Measurements from ENCODE around the gene SH3GL2.

The SH3GL2 gene

DNA sequence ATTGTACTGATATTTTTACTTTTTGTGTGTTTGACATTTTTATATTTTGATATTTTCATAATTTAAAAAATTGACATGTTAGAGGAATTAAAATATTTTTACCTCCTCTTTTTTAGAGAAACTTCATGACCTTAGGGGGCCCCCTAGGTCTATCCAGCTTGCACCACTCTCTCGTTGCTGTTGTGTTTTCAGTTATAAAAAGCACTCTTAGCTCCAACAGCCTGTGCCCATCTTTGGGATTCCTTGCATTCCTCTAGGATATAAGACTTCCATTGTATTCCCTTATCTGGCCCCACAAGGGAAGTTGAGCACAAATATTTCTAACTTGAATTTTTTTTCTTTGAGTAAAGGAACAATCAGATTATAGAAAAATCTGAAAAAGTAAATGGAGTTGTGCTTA is 245.3 kb downstream of the SH3GL2 start:
- H3K27me3 ChIP-seq (ENCODE audit: low read depth, low read length) = no peaks in the 10 kb centered on the region
- H3K9me3 ChIP-seq (ENCODE audit: control insufficient read depth in 1 of 2, low read length in 2 of 2) = no peaks in the 10 kb centered on the region
- no peak overlapping the region for H3K4me3 ChIP-seq (ENCODE audit: low read depth in 1 of 2, low read length in 2 of 2)
- no peaks in the 10 kb centered on the region for H3K36me3 ChIP-seq (ENCODE audit: control insufficient read depth in 1 of 2, insufficient read depth in 2 of 2, low read length in 2 of 2)
- H3K27ac ChIP-seq (ENCODE audit: low read length) = no peak overlapping the region
- peaks cover 0 to 14% of the 10 kb centered on the region in 2 donors for H3K4me1 ChIP-seq (ENCODE audit: control insufficient read depth in 1 of 2, insufficient read depth in 2 of 2, low read length in 2 of 2)

DNA sequence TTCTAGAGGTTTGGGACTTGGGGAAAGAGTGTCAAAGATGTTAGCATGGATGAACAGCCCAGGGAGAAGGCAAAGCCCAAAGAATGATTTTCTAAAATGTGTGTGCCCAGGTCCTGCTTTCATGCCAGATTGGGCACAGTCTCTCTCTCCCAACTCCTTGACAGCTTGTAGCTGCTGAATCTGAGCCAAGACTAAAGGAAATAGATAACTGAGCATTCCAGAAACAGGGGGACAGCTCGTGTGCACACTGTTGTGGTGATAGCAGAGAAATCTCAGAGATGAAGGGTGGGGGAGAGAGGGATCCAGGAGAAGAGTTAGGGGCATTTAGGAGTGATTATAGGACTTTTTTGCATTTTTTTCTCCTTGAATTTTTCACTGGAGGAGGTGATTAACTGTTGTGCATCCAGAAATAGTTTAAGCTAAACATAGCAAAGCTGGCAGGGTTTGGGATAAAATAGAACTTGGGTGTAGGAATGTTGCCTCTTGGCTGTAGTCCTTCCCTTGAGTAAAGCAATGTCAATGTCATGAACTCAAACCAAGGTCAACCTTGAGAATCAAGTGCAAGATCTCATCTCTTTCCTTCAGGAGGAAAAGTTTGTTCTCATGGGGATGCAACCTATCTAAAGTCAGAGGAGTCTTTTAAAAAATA is 245.9 kb downstream of the SH3GL2 start:
- Histone ChIP-seq H3K27me3 (ENCODE audit: low read depth, low read length) (no peaks in the 10 kb centered on the region), H3K4me1 (ENCODE audit: control insufficient read depth in 1 of 2, insufficient read depth in 2 of 2, low read length in 2 of 2) (peaks cover 0 to 14% of the 10 kb centered on the region in 2 donors), H3K27ac (ENCODE audit: low read length) (no peak overlapping the region), H3K36me3 (ENCODE audit: control insufficient read depth in 1 of 2, insufficient read depth in 2 of 2, low read length in 2 of 2) (no peaks in the 10 kb centered on the region), H3K9me3 (ENCODE audit: control insufficient read depth in 1 of 2, low read length in 2 of 2) (no peaks in the 10 kb centered on the region), H3K4me3 (ENCODE audit: low read depth in 1 of 2, low read length in 2 of 2) (no peak overlapping the region)

DNA sequence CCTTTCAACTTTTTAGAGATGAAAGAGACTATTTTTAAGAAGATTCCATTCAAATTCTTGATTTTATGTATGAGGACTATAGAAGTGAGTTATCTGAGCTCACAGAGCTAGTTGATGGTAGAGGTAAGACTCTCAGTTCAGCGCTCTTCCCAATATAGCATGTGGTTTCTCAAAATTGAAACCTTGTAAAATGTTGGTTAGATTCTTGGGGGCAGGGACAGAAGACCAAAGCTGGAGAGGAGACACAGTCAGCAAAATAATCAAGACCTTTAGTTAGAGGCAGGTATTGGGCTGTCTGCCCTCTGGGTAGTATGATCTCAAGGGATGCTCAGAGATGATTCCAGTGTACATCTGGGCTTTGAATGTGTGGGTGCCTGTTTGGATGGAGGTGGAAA is 246.4 kb downstream of the SH3GL2 start:
- no peaks in the 10 kb centered on the region for H3K27me3 ChIP-seq (ENCODE audit: low read depth, low read length)
- no peaks in the 10 kb centered on the region for H3K9me3 ChIP-seq (ENCODE audit: control insufficient read depth in 1 of 2, low read length in 2 of 2)
- peaks cover 0 to 14% of the 10 kb centered on the region in 2 donors for H3K4me1 ChIP-seq (ENCODE audit: control insufficient read depth in 1 of 2, insufficient read depth in 2 of 2, low read length in 2 of 2)
- no peak overlapping the region for H3K4me3 ChIP-seq (ENCODE audit: low read depth in 1 of 2, low read length in 2 of 2)
- no peak overlapping the region for H3K27ac ChIP-seq (ENCODE audit: low read length)
- no peaks in the 10 kb centered on the region for H3K36me3 ChIP-seq (ENCODE audit: control insufficient read depth in 1 of 2, insufficient read depth in 2 of 2, low read length in 2 of 2)

DNA sequence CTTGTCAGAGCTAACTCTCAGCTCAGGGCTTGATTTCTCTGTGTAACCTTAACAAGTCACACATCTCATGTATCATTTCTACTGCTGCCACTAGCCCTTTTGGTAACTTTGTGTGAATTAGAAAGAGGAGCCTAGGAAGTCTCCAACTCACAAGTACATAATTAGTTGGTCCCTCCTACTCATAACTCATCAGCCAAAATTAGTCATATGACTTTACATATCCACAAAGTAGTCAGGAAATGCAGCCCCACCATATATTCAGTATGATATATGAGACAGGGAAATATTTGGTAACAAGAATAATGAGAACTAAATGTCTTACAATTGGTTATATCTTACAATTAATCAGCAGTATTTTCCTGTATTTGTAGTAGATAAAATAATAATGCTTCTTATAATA is 250.2 kb downstream of the SH3GL2 start:
- H3K9me3 ChIP-seq (ENCODE audit: control insufficient read depth in 1 of 2, low read length in 2 of 2) = no peaks in the 10 kb centered on the region
- no peaks in the 10 kb centered on the region for H3K36me3 ChIP-seq (ENCODE audit: control insufficient read depth in 1 of 2, insufficient read depth in 2 of 2, low read length in 2 of 2)
- no peak overlapping the region for H3K4me3 ChIP-seq (ENCODE audit: low read depth in 1 of 2, low read length in 2 of 2)
- no peaks in the 10 kb centered on the region for H3K27me3 ChIP-seq (ENCODE audit: low read depth, low read length)
- peaks cover 0 to 12% of the 10 kb centered on the region in 2 donors for H3K4me1 ChIP-seq (ENCODE audit: control insufficient read depth in 1 of 2, insufficient read depth in 2 of 2, low read length in 2 of 2)
- no peak overlapping the region for H3K27ac ChIP-seq (ENCODE audit: low read length)

DNA sequence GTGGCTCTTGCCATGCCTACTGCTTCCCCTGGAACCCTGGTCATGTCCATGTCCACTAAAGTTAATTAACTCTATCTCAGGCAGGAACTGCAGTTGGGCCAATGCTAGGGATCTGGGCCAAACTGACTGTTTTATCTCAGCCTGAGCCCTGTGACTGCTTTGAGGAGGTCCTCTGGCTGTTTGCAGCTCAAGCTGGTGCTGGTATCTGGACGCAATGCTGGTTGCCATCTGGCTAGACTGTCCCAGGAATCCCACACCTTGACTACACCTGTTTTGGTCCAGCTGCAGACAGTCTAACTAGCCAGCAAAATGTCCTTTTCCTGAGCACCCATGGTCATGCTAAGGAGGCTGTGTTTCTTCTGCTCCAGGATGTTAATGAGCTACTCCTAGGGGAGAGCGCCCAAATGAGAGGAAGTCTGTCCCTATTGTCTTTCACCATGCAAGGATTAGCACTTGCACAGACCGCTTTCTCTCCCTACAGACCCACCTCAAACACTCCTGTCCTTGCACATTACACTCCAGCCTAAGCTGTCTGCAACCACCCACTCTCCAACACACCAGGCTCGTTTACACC is 251.0 kb downstream of the SH3GL2 start:
- Histone ChIP-seq H3K4me1 (ENCODE audit: control insufficient read depth in 1 of 2, insufficient read depth in 2 of 2, low read length in 2 of 2) (peaks cover 0 to 4% of the 10 kb centered on the region in 2 donors), H3K4me3 (ENCODE audit: low read depth in 1 of 2, low read length in 2 of 2) (no peak overlapping the region), H3K27ac (ENCODE audit: low read length) (no peak overlapping the region), H3K27me3 (ENCODE audit: low read depth, low read length) (no peaks in the 10 kb centered on the region), H3K9me3 (ENCODE audit: control insufficient read depth in 1 of 2, low read length in 2 of 2) (no peaks in the 10 kb centered on the region), H3K36me3 (ENCODE audit: control insufficient read depth in 1 of 2, insufficient read depth in 2 of 2, low read length in 2 of 2) (no peaks in the 10 kb centered on the region)

DNA sequence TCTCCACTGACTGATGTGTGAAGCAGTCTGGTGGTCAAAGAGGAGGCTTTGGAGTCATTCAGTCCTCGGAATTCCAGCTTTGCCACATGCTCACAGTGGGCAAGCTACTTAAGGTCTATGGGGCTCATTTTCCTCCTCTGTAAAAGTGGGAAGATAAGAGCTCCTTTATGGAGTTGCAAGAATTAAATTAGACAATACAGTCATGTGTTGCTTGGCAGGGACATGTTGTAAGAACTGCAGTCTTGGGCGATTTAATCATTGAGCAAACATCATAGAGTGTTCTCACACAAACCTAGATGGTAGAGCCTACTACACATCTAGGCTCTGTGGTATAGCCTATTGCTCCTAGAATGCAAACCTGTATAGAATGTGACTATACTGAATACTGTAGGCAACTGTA is 253.9 kb downstream of the SH3GL2 start:
- no peaks in the 10 kb centered on the region for H3K36me3 ChIP-seq (ENCODE audit: control insufficient read depth in 1 of 2, insufficient read depth in 2 of 2, low read length in 2 of 2)
- H3K4me1 ChIP-seq (ENCODE audit: control insufficient read depth in 1 of 2, insufficient read depth in 2 of 2, low read length in 2 of 2) = no peaks in the 10 kb centered on the region
- H3K27me3 ChIP-seq (ENCODE audit: low read depth, low read length) = no peaks in the 10 kb centered on the region
- no peaks in the 10 kb centered on the region for H3K9me3 ChIP-seq (ENCODE audit: control insufficient read depth in 1 of 2, low read length in 2 of 2)
- no peak overlapping the region for H3K4me3 ChIP-seq (ENCODE audit: low read depth in 1 of 2, low read length in 2 of 2)
- H3K27ac ChIP-seq (ENCODE audit: low read length) = no peak overlapping the region

DNA sequence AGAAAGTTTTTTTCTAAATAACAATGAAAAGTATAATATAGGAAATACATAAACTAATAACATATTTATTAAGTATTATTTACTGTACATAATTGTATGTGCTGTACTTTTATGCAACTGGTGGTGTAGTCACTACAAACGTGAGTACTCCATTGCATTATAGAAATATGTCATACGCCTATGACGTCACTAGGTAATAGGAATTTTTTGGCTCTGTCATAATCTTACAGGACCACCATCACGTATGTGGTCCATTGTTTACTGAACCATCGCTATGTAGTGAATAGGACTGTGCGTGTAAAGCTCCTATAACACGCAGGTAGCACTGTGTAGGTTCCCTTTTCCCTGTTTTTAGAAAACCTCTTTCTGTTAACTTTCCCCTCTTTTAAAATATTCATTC is 255.0 kb downstream of the SH3GL2 start:
- H3K4me1 ChIP-seq (ENCODE audit: control insufficient read depth in 1 of 2, insufficient read depth in 2 of 2, low read length in 2 of 2) = no peaks in the 10 kb centered on the region
- H3K4me3 ChIP-seq (ENCODE audit: low read depth in 1 of 2, low read length in 2 of 2) = no peak overlapping the region
- no peaks in the 10 kb centered on the region for H3K9me3 ChIP-seq (ENCODE audit: control insufficient read depth in 1 of 2, low read length in 2 of 2)
- H3K27me3 ChIP-seq (ENCODE audit: low read depth, low read length) = no peaks in the 10 kb centered on the region
- H3K36me3 ChIP-seq (ENCODE audit: control insufficient read depth in 1 of 2, insufficient read depth in 2 of 2, low read length in 2 of 2) = no peaks in the 10 kb centered on the region
- H3K27ac ChIP-seq (ENCODE audit: low read length) = no peak overlapping the region

DNA sequence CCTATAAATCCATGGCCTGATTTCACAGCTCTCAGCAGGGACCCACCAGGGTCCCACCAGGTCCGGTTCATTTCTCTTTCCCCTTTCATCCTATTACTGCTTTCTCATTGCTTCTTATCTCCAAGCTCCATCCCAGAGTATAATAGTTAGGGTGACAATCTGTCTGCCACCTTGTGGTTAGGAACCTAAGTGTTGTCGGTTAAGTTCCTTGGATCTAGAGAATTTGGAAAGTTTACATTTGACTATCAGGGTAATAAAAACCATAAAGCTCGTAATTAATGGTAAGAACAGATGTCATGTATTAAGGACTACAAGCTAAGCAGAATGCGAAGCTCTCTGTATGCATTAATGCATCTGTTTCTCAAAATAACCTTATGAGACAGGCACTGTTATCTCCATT is 259.1 kb downstream of the SH3GL2 start:
- H3K4me1 ChIP-seq (ENCODE audit: control insufficient read depth in 1 of 2, insufficient read depth in 2 of 2, low read length in 2 of 2) = no peaks in the 10 kb centered on the region
- H3K4me3 ChIP-seq (ENCODE audit: low read depth in 1 of 2, low read length in 2 of 2) = no peak overlapping the region
- H3K36me3 ChIP-seq (ENCODE audit: control insufficient read depth in 1 of 2, insufficient read depth in 2 of 2, low read length in 2 of 2) = no peaks in the 10 kb centered on the region
- no peaks in the 10 kb centered on the region for H3K9me3 ChIP-seq (ENCODE audit: control insufficient read depth in 1 of 2, low read length in 2 of 2)
- H3K27ac ChIP-seq (ENCODE audit: low read length) = no peak overlapping the region
- H3K27me3 ChIP-seq (ENCODE audit: low read depth, low read length) = no peaks in the 10 kb centered on the region

DNA sequence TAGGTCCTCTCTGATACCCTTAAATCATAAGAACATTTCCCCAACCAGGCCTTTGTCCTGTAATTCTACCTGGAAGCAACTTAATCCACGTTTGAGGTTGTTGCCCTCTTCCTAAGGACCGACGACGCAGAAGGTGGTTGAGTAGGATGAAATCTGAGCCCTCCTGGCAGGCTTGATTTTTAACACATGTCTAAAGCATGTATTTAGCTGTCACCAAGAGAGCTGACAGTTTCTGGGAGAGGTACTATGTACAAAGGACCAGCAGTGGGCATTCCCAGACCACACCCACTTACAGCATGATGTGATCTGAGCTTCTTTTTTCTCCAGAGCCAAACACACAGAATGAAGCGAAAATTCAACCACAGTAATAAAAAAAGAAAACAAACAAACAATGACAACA is 260.9 kb downstream of the SH3GL2 start:
- Histone ChIP-seq H3K27ac (ENCODE audit: low read length) (no peak overlapping the region), H3K4me1 (ENCODE audit: control insufficient read depth in 1 of 2, insufficient read depth in 2 of 2, low read length in 2 of 2) (no peaks in the 10 kb centered on the region), H3K4me3 (ENCODE audit: low read depth in 1 of 2, low read length in 2 of 2) (no peak overlapping the region), H3K27me3 (ENCODE audit: low read depth, low read length) (no peaks in the 10 kb centered on the region), H3K36me3 (ENCODE audit: control insufficient read depth in 1 of 2, insufficient read depth in 2 of 2, low read length in 2 of 2) (no peaks in the 10 kb centered on the region), H3K9me3 (ENCODE audit: control insufficient read depth in 1 of 2, low read length in 2 of 2) (peaks cover 0 to 8% of the 10 kb centered on the region in 2 donors)

DNA sequence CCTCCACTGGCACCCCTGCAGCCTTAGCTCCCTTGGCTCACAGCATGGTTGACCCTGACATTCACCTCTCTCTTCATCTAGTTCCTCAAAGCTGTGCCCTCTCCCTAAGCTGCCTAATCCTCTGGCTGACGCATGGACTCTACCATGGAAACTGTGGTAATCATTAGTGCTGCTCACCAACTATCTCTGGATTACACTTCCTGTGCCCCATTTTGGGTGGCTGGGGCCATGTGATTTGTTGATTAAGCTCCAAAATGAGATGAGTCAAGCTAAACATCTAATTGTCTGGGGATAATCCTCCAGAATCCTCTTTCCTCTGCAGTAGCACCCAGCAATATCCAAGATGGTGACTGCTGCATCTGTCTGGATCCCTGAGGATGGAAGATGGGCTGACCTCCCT is 264.4 kb downstream of the SH3GL2 start:
- no peaks in the 10 kb centered on the region for H3K4me1 ChIP-seq (ENCODE audit: control insufficient read depth in 1 of 2, insufficient read depth in 2 of 2, low read length in 2 of 2)

More for the DNA sequence above, 264.4 kb downstream of the SH3GL2 start:
- no peaks in the 10 kb centered on the region for H3K27me3 ChIP-seq (ENCODE audit: low read depth, low read length)
- no peak overlapping the region for H3K27ac ChIP-seq (ENCODE audit: low read length)
- peaks cover 0 to 12% of the 10 kb centered on the region in 2 donors for H3K9me3 ChIP-seq (ENCODE audit: control insufficient read depth in 1 of 2, low read length in 2 of 2)
- no peaks in the 10 kb centered on the region for H3K36me3 ChIP-seq (ENCODE audit: control insufficient read depth in 1 of 2, insufficient read depth in 2 of 2, low read length in 2 of 2)
- no peak overlapping the region for H3K4me3 ChIP-seq (ENCODE audit: low read depth in 1 of 2, low read length in 2 of 2)
